ENCODE data around the gene GAS6. TPM values are rescaled to one million over a fixed set of nuclear protein-coding genes. Genes with fewer than 3 reads are reported as not detected.
A peak's percentile ranks its signal among the peaks of the same experiment; 100 is the strongest.

Gene GAS6
- total RNA-seq, 2 donors from 2014 or later = 206 to 254 TPM

DNA sequence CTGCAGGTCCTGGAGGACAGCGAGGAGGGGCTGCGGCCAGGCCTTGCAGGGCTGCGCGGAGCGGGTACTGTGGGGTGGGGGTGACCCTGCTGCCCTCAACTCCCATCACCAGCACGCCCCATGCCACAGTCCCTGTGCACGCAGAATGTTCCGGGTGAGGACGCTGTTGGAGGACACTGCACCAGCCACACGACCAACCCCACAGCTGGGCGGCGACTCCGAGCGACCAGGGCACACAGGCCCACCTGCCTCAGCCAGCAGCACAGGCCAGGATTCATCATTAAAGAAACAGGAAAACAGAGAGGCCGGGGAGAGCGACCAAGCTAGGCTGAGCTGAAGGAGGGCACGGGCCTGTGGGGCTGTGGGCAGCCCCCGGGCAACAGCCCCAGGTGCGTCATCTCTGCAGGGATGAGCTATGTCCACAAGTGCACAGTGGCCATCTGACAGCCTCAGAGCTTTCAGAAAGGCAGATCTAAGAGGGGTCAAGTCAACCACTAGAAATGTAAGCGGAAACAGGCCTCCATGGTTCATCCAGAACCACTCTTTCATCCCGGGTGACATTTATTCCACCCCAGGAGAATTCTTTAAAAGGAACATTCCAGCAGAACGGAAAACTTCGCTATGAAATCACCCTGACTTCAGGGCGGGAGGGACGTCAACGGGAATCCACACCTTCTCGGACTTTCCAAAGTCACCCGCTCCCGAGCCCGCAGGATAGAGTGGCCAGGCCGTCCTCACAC lies 1.5 kb downstream of the GAS6 start:
- Histone ChIP-seq H3K27ac (peak overlapping the region; percentile 84 to 89), H3K4me3 (peak overlapping the region; percentile 74 to 81), H3K9me3 (no peaks in the 10 kb centered on the region), H3K36me3 (no peaks in the 10 kb centered on the region), H3K27me3 (no peaks in the 10 kb centered on the region), H3K4me1 (peaks cover 0 to 51% of the 10 kb centered on the region in 2 donors)
- TF ChIP-seq CTCF (IDR thresholded peaks at IDR 0.05) = no peak
- no peak for DNase-seq (ENCODE audit: low spot score)

GRCh38 chr13:113861433-113862030 lies 2.3 kb downstream of the GAS6 start:
- no peaks in the 10 kb centered on the region for H3K9me3 ChIP-seq
- H3K27ac ChIP-seq = peak overlapping the region; percentile 84 to 89
- no peak for TF ChIP-seq CTCF (IDR thresholded peaks at IDR 0.05)
- H3K36me3 ChIP-seq = no peaks in the 10 kb centered on the region
- peaks cover 0 to 60% of the 10 kb centered on the region in 2 donors for H3K4me1 ChIP-seq
- no peaks in the 10 kb centered on the region for H3K27me3 ChIP-seq
- DNase-seq (ENCODE audit: low spot score) = peak; percentile 49
- H3K4me3 ChIP-seq = no peak overlapping the region

- no peaks in the 10 kb centered on the region for H3K9me3 ChIP-seq
- no peaks in the 10 kb centered on the region for H3K36me3 ChIP-seq
- no peak overlapping the region for H3K4me3 ChIP-seq
- no peak for TF ChIP-seq CTCF (IDR thresholded peaks at IDR 0.05)
- H3K27ac ChIP-seq = peak overlapping the region; percentile 13 to 84
- peaks cover 0 to 66% of the 10 kb centered on the region in 2 donors for H3K4me1 ChIP-seq
- H3K27me3 ChIP-seq = no peaks in the 10 kb centered on the region
- DNase-seq (ENCODE audit: low spot score) = peak; percentile 53
Observed at GRCh38 chr13:113860665-113861432, 3.0 kb downstream of the GAS6 start.

GRCh38 chr13:113860051-113860664 lies 3.7 kb downstream of the GAS6 start:
- Histone ChIP-seq H3K36me3 (no peaks in the 10 kb centered on the region), H3K4me1 (peaks cover 0 to 73% of the 10 kb centered on the region in 2 donors), H3K9me3 (no peaks in the 10 kb centered on the region), H3K27me3 (no peaks in the 10 kb centered on the region), H3K27ac (peak overlapping the region in 1 of 2 donors; percentile 84), H3K4me3 (no peak overlapping the region)
- no peak for TF ChIP-seq CTCF (IDR thresholded peaks at IDR 0.05)
- peak; percentile 52 for DNase-seq (ENCODE audit: low spot score)

DNA sequence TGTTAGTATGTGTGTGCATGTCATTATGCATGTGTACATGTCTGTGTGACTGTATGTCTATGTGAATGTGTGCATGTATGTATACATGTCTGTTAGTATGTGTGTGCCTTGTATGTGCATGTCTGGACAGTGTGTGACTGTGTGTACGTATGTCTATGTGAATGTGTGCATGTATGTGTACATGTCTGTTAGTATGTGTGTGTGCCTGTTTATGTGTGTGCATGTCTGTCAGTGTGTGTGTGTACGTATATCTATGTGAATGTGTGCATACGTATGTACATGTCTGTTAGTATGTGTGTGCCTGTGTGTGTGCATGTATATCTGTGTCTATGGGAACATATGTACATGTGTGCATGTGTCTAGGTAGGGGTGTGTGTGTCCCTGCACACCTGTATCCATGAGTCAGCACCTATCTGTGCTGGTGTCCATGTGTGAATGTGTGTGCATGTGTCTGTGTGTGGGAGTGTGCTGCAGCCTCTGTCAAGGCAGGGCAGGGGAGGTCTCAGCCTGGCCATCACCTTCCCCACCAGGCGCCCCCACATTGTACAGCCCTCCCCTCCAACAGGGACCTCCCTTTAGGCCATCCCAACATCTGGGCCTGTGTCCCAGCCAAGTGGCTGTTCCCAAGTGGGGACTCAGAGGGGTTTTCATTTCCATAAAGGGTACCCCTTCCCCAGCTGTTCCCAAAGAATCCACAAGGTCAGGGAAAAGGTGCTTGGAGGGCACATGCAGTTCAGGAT lies 4.4 kb downstream of the GAS6 start:
- DNase-seq (ENCODE audit: low spot score) = peak; percentile 36
- no peak for TF ChIP-seq CTCF (IDR thresholded peaks at IDR 0.05)
- Histone ChIP-seq H3K4me3 (no peak overlapping the region), H3K9me3 (no peaks in the 10 kb centered on the region), H3K27me3 (no peaks in the 10 kb centered on the region), H3K36me3 (no peaks in the 10 kb centered on the region), H3K27ac (peak overlapping the region in 1 of 2 donors; percentile 84), H3K4me1 (peaks cover 0 to 75% of the 10 kb centered on the region in 2 donors)

Measured in right atrium auricular region (tissue), 2 donors.